ENCODE results near the gene ASAP3. TPM values are rescaled to one million over a fixed set of nuclear protein-coding genes. Genes with fewer than 3 reads are reported as not detected.
"Not testable (repeated sequence)": the region's sequence is repeated elsewhere in the genome, so short reads cannot be mapped to it uniquely, and the experiment has no call there.

Gene ASAP3
- total and polyA plus RNA-seq, 3 donors from 2014 or later = 34.1 to 48.0 (median 43.1) TPM

DNA sequence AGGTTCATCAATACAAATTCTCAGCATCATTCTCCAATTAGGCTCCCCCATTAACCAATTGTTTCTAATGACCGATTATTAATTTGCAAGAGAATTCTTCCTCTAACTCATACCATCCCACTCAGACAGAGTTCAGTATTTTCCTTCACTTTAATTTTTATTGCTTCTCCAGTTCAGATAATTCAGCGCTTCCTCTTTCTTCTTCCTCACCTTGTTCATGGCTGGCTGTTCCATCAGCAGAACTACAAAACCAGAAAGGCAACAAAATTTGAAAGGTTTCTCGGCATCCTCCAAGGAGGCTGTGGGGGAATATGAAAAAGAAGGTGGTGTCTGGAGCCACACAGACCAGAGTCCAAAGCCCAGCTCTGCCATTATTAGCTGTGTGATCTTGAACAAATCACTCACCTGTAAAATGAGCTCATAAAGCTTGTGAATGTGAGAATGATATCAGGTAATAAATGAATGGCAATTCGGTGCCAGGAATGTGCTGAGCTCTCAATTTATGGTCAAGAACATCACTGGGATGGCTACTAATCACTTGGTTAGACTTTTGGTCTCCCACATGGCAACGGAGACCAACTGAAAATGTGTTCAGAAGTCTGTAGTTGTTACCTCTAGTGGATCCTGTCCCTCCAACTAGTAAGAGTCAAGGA is 102.6 kb downstream of the ASAP3 start:
- 86 to 91% methylated on average over 5 of the region's 5 CpGs for WGBS, 2 donors
- H3K4me1 ChIP-seq = peaks cover 20% of the 10 kb centered on the region
- no peak overlapping the region for H3K4me3 ChIP-seq
- H3K27ac ChIP-seq = no peak overlapping the region
- H3K36me3 ChIP-seq (ENCODE audit: low read depth, missing control alignments) = no peaks in the 10 kb centered on the region
- intact Hi-C loops (cut with DNase I; ENCODE audit: low total_unique reads) = no loop called here
- no peak for TF ChIP-seq POLR2A (IDR thresholded peaks at IDR 0.05)
- TF ChIP-seq, protein P1, sequence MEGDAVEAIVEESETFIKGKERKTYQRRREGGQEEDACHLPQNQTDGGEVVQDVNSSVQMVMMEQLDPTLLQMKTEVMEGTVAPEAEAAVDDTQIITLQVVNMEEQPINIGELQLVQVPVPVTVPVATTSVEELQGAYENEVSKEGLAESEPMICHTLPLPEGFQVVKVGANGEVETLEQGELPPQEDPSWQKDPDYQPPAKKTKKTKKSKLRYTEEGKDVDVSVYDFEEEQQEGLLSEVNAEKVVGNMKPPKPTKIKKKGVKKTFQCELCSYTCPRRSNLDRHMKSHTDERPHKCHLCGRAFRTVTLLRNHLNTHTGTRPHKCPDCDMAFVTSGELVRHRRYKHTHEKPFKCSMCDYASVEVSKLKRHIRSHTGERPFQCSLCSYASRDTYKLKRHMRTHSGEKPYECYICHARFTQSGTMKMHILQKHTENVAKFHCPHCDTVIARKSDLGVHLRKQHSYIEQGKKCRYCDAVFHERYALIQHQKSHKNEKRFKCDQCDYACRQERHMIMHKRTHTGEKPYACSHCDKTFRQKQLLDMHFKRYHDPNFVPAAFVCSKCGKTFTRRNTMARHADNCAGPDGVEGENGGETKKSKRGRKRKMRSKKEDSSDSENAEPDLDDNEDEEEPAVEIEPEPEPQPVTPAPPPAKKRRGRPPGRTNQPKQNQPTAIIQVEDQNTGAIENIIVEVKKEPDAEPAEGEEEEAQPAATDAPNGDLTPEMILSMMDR (IDR thresholded peaks at IDR 0.05) = no peak
- DNase-seq = no peak
- no peaks in the 10 kb centered on the region for H3K27me3 ChIP-seq
- no peaks in the 10 kb centered on the region for H3K9me3 ChIP-seq

DNA sequence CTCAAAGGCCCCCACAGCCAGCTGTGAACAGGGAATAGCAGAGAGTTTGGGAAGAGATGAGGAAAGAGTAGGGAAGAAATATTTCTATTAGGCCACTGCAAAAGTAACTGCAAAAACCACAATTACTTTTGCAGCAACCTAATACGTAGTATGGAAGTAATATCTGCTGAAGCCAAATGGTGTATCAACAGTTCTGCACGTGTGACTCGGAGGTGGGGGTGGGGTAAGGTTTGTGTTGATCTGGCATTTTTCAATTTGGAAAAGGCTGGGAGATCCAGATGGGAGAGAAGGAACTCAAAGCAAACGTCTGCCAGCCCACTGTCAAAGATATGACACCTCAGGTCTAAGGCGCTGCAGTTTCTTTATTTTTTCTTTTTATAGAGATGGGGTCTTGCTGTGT is 103.3 kb downstream of the ASAP3 start:
- no peak overlapping the region for H3K27ac ChIP-seq
- DNase-seq = no peak
- WGBS, 2 donors = 48 to 51% methylated on average over 5 of the region's 5 CpGs

DNA sequence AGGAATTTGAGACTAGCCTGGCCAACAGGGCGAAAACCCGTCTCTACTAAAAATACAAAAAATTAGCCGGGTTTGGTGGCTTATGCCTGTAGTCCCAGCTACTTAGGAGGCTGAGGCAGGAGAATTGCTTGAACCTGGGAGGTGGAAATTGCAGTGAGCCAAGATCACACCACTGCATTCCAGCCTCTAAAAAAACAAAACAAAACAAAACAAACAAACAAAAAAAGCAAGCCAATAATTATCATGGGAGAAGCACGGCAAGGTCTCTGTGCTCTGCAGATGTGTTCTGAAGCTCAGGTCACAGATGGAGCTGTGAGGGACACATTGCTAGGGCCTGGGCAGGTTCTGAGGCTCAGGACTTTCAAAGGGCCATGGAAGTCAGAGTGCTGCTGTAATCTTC is 103.7 kb downstream of the ASAP3 start:
- 32 to 43% methylated on average over 4 of the region's 4 CpGs for WGBS, 2 donors
- DNase-seq = not testable (repeated sequence)

More for the DNA sequence above, 103.3 kb downstream of the ASAP3 start:
- TF ChIP-seq, protein P1 (IDR thresholded peaks at IDR 0.05) = no peak
- TF ChIP-seq POLR2A (IDR thresholded peaks at IDR 0.05) = no peak
- H3K4me3 ChIP-seq = no peak overlapping the region
- intact Hi-C loops (cut with DNase I; ENCODE audit: low total_unique reads) = no loop called here
- no peaks in the 10 kb centered on the region for H3K27me3 ChIP-seq
- no peaks in the 10 kb centered on the region for H3K9me3 ChIP-seq
- H3K4me1 ChIP-seq = peaks cover 20% of the 10 kb centered on the region
- H3K36me3 ChIP-seq (ENCODE audit: low read depth, missing control alignments) = no peaks in the 10 kb centered on the region

More for the DNA sequence above, 103.7 kb downstream of the ASAP3 start:
- H3K27me3 ChIP-seq; H3K9me3 ChIP-seq; H3K27ac ChIP-seq; H3K4me3 ChIP-seq; H3K36me3 ChIP-seq (ENCODE audit: low read depth, missing control alignments); intact Hi-C loops (cut with DNase I; ENCODE audit: low total_unique reads): not testable (repeated sequence)
- peaks cover 20% of the 10 kb centered on the region for H3K4me1 ChIP-seq

Other genes with a start within 250 kb of the ASAP3 start
- 10 to 100 TPM; 93.8 to 95.8 TPM for gene HNRNPR, start 139.9 kb downstream of the ASAP3 start, total RNA-seq
- 89.6 TPM for gene HNRNPR, start 139.9 kb downstream of the ASAP3 start, polyA plus RNA-seq (ENCODE audit: insufficient read depth, low read depth, low replicate concordance)
- 10 to 100 TPM; 26.7 to 29.0 TPM for gene ZNF436, start 114.3 kb downstream of the ASAP3 start, total RNA-seq
- gene ZNF436, start 114.3 kb downstream of the ASAP3 start, polyA plus RNA-seq (ENCODE audit: insufficient read depth, low read depth, low replicate concordance) = 24.6 TPM
- 10 to 100 TPM; 12.6 to 14.7 TPM for gene TCEA3, start 59.4 kb downstream of the ASAP3 start, total RNA-seq
- gene TCEA3, start 59.4 kb downstream of the ASAP3 start, polyA plus RNA-seq (ENCODE audit: insufficient read depth, low read depth, low replicate concordance) = 10.8 TPM
- gene E2F2, start 47.1 kb upstream of the ASAP3 start, total RNA-seq = 1 to 10 TPM; 4.2 to 6.6 TPM
- 4.8 TPM for gene E2F2, start 47.1 kb upstream of the ASAP3 start, polyA plus RNA-seq (ENCODE audit: insufficient read depth, low read depth, low replicate concordance)
- 10 to 100 TPM; 27.2 to 34.5 TPM for gene ID3, start 75.3 kb upstream of the ASAP3 start, total RNA-seq
- 24.5 TPM for gene ID3, start 75.3 kb upstream of the ASAP3 start, polyA plus RNA-seq (ENCODE audit: insufficient read depth, low read depth, low replicate concordance)
- 100 to 1,000 TPM; 308 to 532 TPM for gene RPL11, start 207.6 kb upstream of the ASAP3 start, total RNA-seq
- gene RPL11, start 207.6 kb upstream of the ASAP3 start, polyA plus RNA-seq (ENCODE audit: insufficient read depth, low read depth, low replicate concordance) = 1,029 TPM